PC-9 (cell line): ENCODE results near the gene CYP1A2. TPM values are rescaled to one million over a fixed set of nuclear protein-coding genes. Genes with fewer than 3 reads are reported as not detected.

Experiments
- BruUV-seq: library from RNA; stranded (reverse); fragments of 400-500 nt; replicated peaks from 2 replicates; lab custom pipeline; 2021; lab: Mats Ljungman, UMichigan
- CTCF ChIA-PET: fragments of 300-600 bp; sonication (Branson Sonifier 250); formaldehyde crosslinking; loops from one replicate; lab custom pipeline; 2022; ENCODE audit warnings: antibody characterized with exemption; lab: Charles Lee
- POLR2A ChIA-PET: fragments of 300-600 bp; sonication (Branson Sonifier 250); formaldehyde crosslinking; loops from one replicate; lab custom pipeline; 2022; ENCODE audit warnings: antibody characterized with exemption; ENCODE audit not compliant: unreplicated experiment; lab: Charles Lee
- DNase-seq, 2 experiments: peaks; one replicate each; pipeline versions ENCODE4 v3.0.0 to v3.0.0-alpha.2; 2015 to 2022; ENCODE audit warnings: mixed read lengths in 1 of 2
- H2AFZ ChIP-seq: fragments of 200-600 bp; sonication (generic); 2 replicates; pipeline ENCODE4 v1.8.1; 2017; ENCODE audit warnings: antibody characterized with exemption
- H3F3A ChIP-seq: fragments of 200-600 bp; sonication (generic); 2 replicates; pipeline ENCODE4 v1.8.1; 2017; ENCODE audit warnings: antibody characterized with exemption, mild to moderate bottlenecking, low read depth; ENCODE audit not compliant: insufficient read depth
- H3K27ac ChIP-seq: fragments of 200-600 bp; sonication (generic); 2 replicates; pipeline ENCODE4 v1.6.1; 2016; ENCODE audit warnings: mixed run types
- H3K27me3 ChIP-seq: fragments of 200-600 bp; sonication (generic); 2 replicates; pipeline ENCODE4 v1.6.1; 2016; ENCODE audit warnings: low read depth, mixed run types; ENCODE audit not compliant: insufficient read depth
- H3K36me3 ChIP-seq: fragments of 200-600 bp; sonication (generic); 2 replicates; pipeline ENCODE4 v1.6.1; 2016; ENCODE audit warnings: low read depth, mixed run types
- H3K4me1 ChIP-seq: fragments of 200-600 bp; sonication (generic); replicated peaks from 2 replicates; pipeline ENCODE4 v1.6.1; 2016; ENCODE audit warnings: mixed run types; ENCODE audit not compliant: insufficient read depth
- H3K4me2 ChIP-seq: fragments of 200-600 bp; sonication (generic); 2 replicates; pipeline ENCODE4 v1.6.1; 2017; ENCODE audit warnings: mixed run types
- H3K4me3 ChIP-seq: fragments of 200-600 bp; sonication (generic); 2 replicates; pipeline ENCODE4 v1.6.1; 2016; ENCODE audit warnings: mixed run types
- H3K79me2 ChIP-seq: fragments of 200-600 bp; sonication (generic); 2 replicates; pipeline ENCODE4 v1.6.1; 2017; ENCODE audit warnings: low read depth, mixed run types
- H3K9me2 ChIP-seq: fragments of 200-600 bp; sonication (generic); 2 replicates; pipeline ENCODE4 v1.8.1; 2017; ENCODE audit warnings: mild to moderate bottlenecking; ENCODE audit not compliant: insufficient read depth
- H3K9me3 ChIP-seq: fragments of 200-600 bp; sonication (generic); 2 replicates; pipeline ENCODE4 v1.8.1; 2016; ENCODE audit warnings: low read depth; ENCODE audit not compliant: insufficient read depth
- H4K20me1 ChIP-seq: fragments of 200-600 bp; sonication (generic); 2 replicates; pipeline ENCODE4 v1.8.1; 2017; ENCODE audit not compliant: insufficient read depth
- EZH2 ChIP-seq: fragments of 200-600 bp; sonication (generic); IDR thresholded peaks from 2 replicates; pipeline ENCODE4 v1.8.0; 2017; ENCODE audit warnings: antibody characterized with exemption, low read depth
- intact Hi-C: fragments of 100-400 bp; cut with micrococcal nuclease; formaldehyde crosslinking; loops from one replicate; pipeline ENCODE4 v1.10.0; 2022; ENCODE audit not compliant: unreplicated experiment
- total RNA-seq: library from RNA; stranded (reverse); gene quantifications from 2 replicates; pipeline ENCODE4 v1.2.3, GENCODE V29; 2021
- TF ChIP-seq, protein P1 (sequence below): fragments of 200-600 bp; sonication (generic); conservative IDR thresholded peaks from 2 replicates; pipeline ENCODE4 v1.6.1; 2017; ENCODE audit warnings: mixed run types, antibody characterized with exemption, mild to moderate bottlenecking, moderate library complexity

Gene CYP1A2
- total RNA-seq, 1 experiment from 2014 or later = not detected

DNA sequence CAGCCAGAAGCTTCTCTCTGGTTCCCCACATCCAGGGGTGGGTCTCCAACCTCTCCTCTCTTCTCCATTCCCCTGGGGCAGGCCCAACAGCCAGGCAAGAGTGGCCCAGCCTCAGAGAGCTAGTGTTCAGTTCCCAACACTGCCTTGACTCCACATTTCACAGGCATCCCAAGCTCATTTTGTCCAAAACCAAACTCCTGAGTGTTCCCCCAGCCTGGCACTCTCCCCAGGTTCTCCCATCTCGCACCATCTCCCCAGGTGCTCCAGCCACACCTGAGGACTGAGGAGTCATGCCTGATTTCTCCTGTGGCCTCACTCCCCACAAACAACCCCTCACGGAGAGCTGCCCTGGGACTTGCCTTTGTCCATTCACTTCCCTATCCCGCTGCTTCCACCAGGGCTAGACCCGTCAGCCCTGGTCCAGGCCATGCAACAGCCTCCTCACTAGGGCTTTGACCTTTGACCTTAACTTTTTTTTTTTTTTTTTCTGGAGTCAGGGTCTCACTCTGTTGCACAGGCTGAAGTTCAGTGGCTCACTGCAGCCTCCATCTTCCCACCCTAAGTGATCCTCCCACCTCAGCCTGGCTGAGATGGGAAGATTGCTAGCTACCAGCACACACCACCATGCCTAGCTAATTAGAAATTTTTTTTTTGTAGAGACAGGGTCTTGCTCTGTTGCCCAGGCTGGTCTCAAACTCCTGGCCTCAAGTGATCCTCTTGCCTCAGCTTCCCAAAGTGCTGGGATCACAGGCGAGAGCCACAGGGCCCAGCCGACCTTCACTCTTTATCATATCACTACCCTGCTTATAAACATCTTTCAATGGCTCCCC lies 29.3 kb downstream of the CYP1A2 start:
- POLR2A ChIA-PET = interaction anchor here (0.6 to 1.1 kb wide), 2 partner anchors 9 to 245 kb away, joined by 4 to 14 read pairs; no protein-coding TSS in a partner anchor
- peaks cover 6% of the 10 kb centered on the region for H3K79me2 ChIP-seq
- no peak overlapping the region for H3K4me2 ChIP-seq
- CTCF ChIA-PET = interaction anchor here (0.6 to 1.4 kb wide), 5 partner anchors 9 to 330 kb away, joined by 3 to 10 read pairs (median 3); no protein-coding TSS in a partner anchor
- intact Hi-C loops = no loop called here
- peaks cover 1% of the 10 kb centered on the region; the same call in 1 of the 2 replicates for H4K20me1 ChIP-seq
- no peaks in the 10 kb centered on the region for H3K9me3 ChIP-seq
- no peaks in the 10 kb centered on the region for H3K27me3 ChIP-seq
- no peak overlapping the region for H3K4me3 ChIP-seq
- H3K36me3 ChIP-seq = no peaks in the 10 kb centered on the region
- H3K27ac ChIP-seq = no peak overlapping the region
- TF ChIP-seq EZH2 = no peak
- TF ChIP-seq, protein P1, sequence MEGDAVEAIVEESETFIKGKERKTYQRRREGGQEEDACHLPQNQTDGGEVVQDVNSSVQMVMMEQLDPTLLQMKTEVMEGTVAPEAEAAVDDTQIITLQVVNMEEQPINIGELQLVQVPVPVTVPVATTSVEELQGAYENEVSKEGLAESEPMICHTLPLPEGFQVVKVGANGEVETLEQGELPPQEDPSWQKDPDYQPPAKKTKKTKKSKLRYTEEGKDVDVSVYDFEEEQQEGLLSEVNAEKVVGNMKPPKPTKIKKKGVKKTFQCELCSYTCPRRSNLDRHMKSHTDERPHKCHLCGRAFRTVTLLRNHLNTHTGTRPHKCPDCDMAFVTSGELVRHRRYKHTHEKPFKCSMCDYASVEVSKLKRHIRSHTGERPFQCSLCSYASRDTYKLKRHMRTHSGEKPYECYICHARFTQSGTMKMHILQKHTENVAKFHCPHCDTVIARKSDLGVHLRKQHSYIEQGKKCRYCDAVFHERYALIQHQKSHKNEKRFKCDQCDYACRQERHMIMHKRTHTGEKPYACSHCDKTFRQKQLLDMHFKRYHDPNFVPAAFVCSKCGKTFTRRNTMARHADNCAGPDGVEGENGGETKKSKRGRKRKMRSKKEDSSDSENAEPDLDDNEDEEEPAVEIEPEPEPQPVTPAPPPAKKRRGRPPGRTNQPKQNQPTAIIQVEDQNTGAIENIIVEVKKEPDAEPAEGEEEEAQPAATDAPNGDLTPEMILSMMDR = no peak
- H2AFZ ChIP-seq = no peak overlapping the region
- H3F3A ChIP-seq = peaks cover 7% of the 10 kb centered on the region; the same call in 1 of the 2 replicates
- no TSS peak for BruUV-seq
- H3K9me2 ChIP-seq = no peaks in the 10 kb centered on the region
- no peak for DNase-seq
- H3K4me1 ChIP-seq = peaks cover 21% of the 10 kb centered on the region

DNA sequence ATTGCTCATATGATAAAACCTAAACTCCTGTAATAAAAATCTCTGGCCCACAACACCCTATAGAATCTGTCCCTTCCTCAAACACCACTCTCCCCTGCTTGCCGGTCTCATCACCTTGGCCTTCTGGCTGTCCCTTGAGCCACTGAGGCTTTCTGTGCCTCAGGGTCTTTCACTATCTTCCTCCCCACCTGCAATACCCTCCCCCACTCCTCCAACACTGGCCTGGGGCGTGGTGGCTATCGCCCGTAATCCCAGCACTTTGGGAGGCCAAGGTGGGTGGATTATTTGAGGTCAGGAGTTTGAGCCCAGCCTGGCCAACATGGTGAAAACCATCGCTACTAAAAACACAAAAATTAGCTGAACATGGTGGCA lies 29.9 kb downstream of the CYP1A2 start:
- no peaks in the 10 kb centered on the region for H3K9me2 ChIP-seq
- no peak overlapping the region for H3K4me3 ChIP-seq
- peaks cover 21% of the 10 kb centered on the region for H3K4me1 ChIP-seq
- intact Hi-C loops = no loop called here
- H3K27me3 ChIP-seq = no peaks in the 10 kb centered on the region
- no peak overlapping the region for H2AFZ ChIP-seq
- no peaks in the 10 kb centered on the region for H3K36me3 ChIP-seq
- no TSS peak for BruUV-seq
- no peak overlapping the region for H3K4me2 ChIP-seq
- H3K9me3 ChIP-seq = no peaks in the 10 kb centered on the region
- peaks cover 7% of the 10 kb centered on the region for H4K20me1 ChIP-seq
- no peak for DNase-seq
- peaks cover 12% of the 10 kb centered on the region for H3K79me2 ChIP-seq
- ChIA-PET POLR2A (interaction anchor here (1.1 kb wide), 1 partner anchor 244 kb away, joined by 14 read pairs; no protein-coding TSS in a partner anchor), CTCF (interaction anchor here (0.6 to 1.2 kb wide), 3 partner anchors 10 to 105 kb away, joined by 3 to 10 read pairs (median 3); no protein-coding TSS in a partner anchor)
- H3F3A ChIP-seq = peaks cover 7% of the 10 kb centered on the region; the same call in 1 of the 2 replicates
- no peak for TF ChIP-seq EZH2
- TF ChIP-seq, protein P1 = no peak
- no peak overlapping the region for H3K27ac ChIP-seq

DNA sequence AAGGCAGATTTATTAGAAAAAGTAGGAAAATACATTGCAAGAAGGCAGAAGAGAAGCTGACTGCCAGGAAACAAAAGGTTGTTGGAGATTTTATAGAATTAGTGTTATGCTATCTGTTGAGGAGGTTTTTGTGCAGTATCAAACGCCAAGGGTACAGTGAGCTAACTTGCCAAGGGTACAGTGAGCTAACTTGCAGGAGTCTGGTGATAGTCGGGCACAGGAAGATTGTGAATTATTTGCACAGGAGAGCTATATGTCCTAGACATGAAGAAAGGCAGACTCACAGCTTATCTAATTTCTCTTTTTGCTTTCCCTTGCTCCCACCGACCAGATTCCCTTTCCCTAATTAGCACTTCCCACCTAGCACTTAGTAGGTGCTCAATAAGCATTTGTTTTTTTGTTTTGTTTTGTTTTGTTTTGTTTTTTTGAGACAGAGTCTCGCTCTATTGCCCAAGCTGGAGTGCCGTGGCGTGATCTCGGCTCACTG lies 30.6 kb downstream of the CYP1A2 start:
- H3K4me2 ChIP-seq = no peak overlapping the region
- H3K9me2 ChIP-seq = no peaks in the 10 kb centered on the region
- H2AFZ ChIP-seq = no peak overlapping the region
- DNase-seq = no peak
- ChIA-PET POLR2A (no interaction called here), CTCF (interaction anchor here (0.6 to 1.2 kb wide), 2 partner anchors 10 to 91 kb away, joined by 3 to 10 read pairs; no protein-coding TSS in a partner anchor)
- no peaks in the 10 kb centered on the region for H3K9me3 ChIP-seq
- BruUV-seq = no TSS peak
- peaks cover 7% of the 10 kb centered on the region; the same call in 1 of the 2 replicates for H3F3A ChIP-seq
- peaks cover 20% of the 10 kb centered on the region for H3K4me1 ChIP-seq
- peaks cover 11% of the 10 kb centered on the region for H4K20me1 ChIP-seq
- H3K36me3 ChIP-seq = no peaks in the 10 kb centered on the region
- peaks cover 18% of the 10 kb centered on the region for H3K79me2 ChIP-seq
- intact Hi-C loops = no loop called here
- no peak for TF ChIP-seq EZH2
- H3K27ac ChIP-seq = no peak overlapping the region
- H3K27me3 ChIP-seq = no peaks in the 10 kb centered on the region
- H3K4me3 ChIP-seq = no peak overlapping the region
